ENCODE results near the gene TMEM178B. TPM values are rescaled to one million over a fixed set of nuclear protein-coding genes. Genes with fewer than 3 reads are reported as not detected.

Gene TMEM178B
- total and polyA plus RNA-seq, 10 of the 15 experiments (the other 5 are each of a cell fraction or from before 2014, with no cell fraction given) = 0.01 to 1.1 (median 0.04) TPM; not detected in 2

- 0% methylated on average over 1 of the region's 1 CpG for WGBS (ENCODE audit: insufficient coverage, insufficient replicate concordance, low lambda C conversion rate, missing lambda C conversion rate)
- no TSS peak for BruUV-seq (replicated peaks)
- Histone ChIP-seq H3K4me3 (no peak overlapping the region), H3K36me3 (ENCODE audit: control insufficient read depth in 2 of 2, insufficient read depth in 2 of 2, low read length in 1 of 2) (no peaks in the 10 kb centered on the region), H3K27me3 (replicated peaks in 1 of 2; ENCODE audit: control insufficient read depth in 2 of 2, insufficient read depth in 2 of 2, low read length in 1 of 2) (peaks cover 0 to 3% of the 10 kb centered on the region in 2 experiments; a peak in 2 of 4 replicates), H3K9ac (ENCODE audit: control insufficient read depth, insufficient read depth, low read length) (no peak overlapping the region), H2AFZ (ENCODE audit: control insufficient read depth, low read depth, low read length) (no peak overlapping the region), H3K4me2 (ENCODE audit: control insufficient read depth, insufficient read depth) (no peak overlapping the region), H3K9me3 (replicated peaks; ENCODE audit: control insufficient read depth, insufficient read depth, low read length) (no peaks in the 10 kb centered on the region), H3K4me1 (ENCODE audit: control insufficient read depth, insufficient read depth, low read length) (no peaks in the 10 kb centered on the region), H3K79me2 (ENCODE audit: control insufficient read depth, insufficient read depth, low read length) (no peaks in the 10 kb centered on the region), H3K27ac (ENCODE audit: control insufficient read depth, insufficient read depth) (no peak overlapping the region), H4K20me1 (ENCODE audit: control insufficient read depth, insufficient read depth) (no peaks in the 10 kb centered on the region)
- ATAC-seq = no peak
- in situ Hi-C loops (cut with MboI) (no loop called here), intact Hi-C loops (cut with micrococcal nuclease; ENCODE audit: unreplicated experiment) (no loop called here)
- CTCF ChIA-PET = no interaction called here
- TF ChIP-seq SMAD1 (IDR thresholded peaks at IDR 0.05; ENCODE audit: low read depth, partially characterized antibody) (no peak), ZNF274 (IDR thresholded peaks at IDR 0.05; ENCODE audit: insufficient read depth, insufficient read length) (no peak), CTCF (IDR thresholded peaks at IDR 0.05 in 2 of 3, conservative IDR thresholded peaks at IDR 0.05 in 1 of 3; ENCODE audit: control insufficient read depth in 2 of 3, extremely low read depth in 1 of 3, insufficient read depth in 1 of 3, low read depth in 3 of 3, low read length in 3 of 3) (no peak), REST (IDR thresholded peaks at IDR 0.05; ENCODE audit: low read depth, low read length) (no peak), EED (IDR thresholded peaks at IDR 0.05; ENCODE audit: low read depth) (no peak)
- RAD21 ChIA-PET (ENCODE audit: unreplicated experiment) = no interaction called here
- DNase-seq (ENCODE audit: low read depth, low spot score) = no peak
- no peak for FAIRE-seq
- POLR2A ChIA-PET = no interaction called here
- SMC1A ChIA-PET (ENCODE audit: uncharacterized antibody, unreplicated experiment) = no interaction called here
Observed at GRCh38 chr7:141484907-141485306, 411.0 kb downstream of the TMEM178B start.

All from GM12878 (cell line).